ENCODE measurements around the gene ACVR1.

Gene ACVR1

GRCh38 chr2:157848213-157848612 is 27.9 kb downstream of the ACVR1 start:
- H3K36me3 ChIP-seq (ENCODE audit: low read depth): peaks cover 7% of the 10 kb centered on the region; the same call in 1 of the 2 replicates
- no peak overlapping the region for H3K27ac ChIP-seq (ENCODE audit: poor library complexity, severe bottlenecking)
- DNase-seq (ENCODE audit: low spot score) (no peak), ATAC-seq (ENCODE audit: low read depth) (no peak)
- H3K27me3 ChIP-seq (ENCODE audit: insufficient read depth, poor library complexity, severe bottlenecking): no peaks in the 10 kb centered on the region
- no peak for TF ChIP-seq CTCF (IDR thresholded peaks at IDR 0.05; ENCODE audit: poor library complexity, severe bottlenecking)
- H3K4me1 ChIP-seq (ENCODE audit: insufficient read depth, poor library complexity, severe bottlenecking): peaks cover 7% of the 10 kb centered on the region
- H3K4me3 ChIP-seq (ENCODE audit: severe bottlenecking): no peak overlapping the region
- H3K9me3 ChIP-seq (ENCODE audit: severe bottlenecking): no peaks in the 10 kb centered on the region

DNA sequence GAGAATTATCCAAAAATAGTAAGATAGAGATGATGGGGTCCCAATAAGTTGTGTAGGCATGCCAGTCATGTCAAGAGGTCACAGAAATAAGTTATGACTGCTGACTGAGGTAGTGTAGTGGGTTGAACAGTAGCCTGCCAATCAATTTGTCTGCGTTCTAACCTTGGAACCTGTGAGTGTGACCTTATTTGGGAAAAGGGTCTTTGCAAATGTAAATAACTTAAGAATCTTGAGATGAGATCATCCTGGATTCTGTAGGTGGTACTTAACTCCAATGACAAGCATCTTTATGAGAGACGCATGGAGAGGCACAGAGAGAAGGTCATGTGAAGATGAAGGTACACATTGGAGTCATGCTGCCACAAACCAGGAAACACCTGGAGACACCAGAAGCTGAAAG is 31.0 kb downstream of the ACVR1 start:
- Histone ChIP-seq H3K9me3 (ENCODE audit: severe bottlenecking) (no peaks in the 10 kb centered on the region), H3K4me3 (ENCODE audit: severe bottlenecking) (no peak overlapping the region), H3K4me1 (ENCODE audit: insufficient read depth, poor library complexity, severe bottlenecking) (peaks cover 6% of the 10 kb centered on the region), H3K36me3 (ENCODE audit: low read depth) (peaks cover 7% of the 10 kb centered on the region; the same call in 1 of the 2 replicates), H3K27ac (ENCODE audit: poor library complexity, severe bottlenecking) (no peak overlapping the region), H3K27me3 (ENCODE audit: insufficient read depth, poor library complexity, severe bottlenecking) (no peaks in the 10 kb centered on the region)
- TF ChIP-seq CTCF (IDR thresholded peaks at IDR 0.05; ENCODE audit: poor library complexity, severe bottlenecking): no peak
- no peak for ATAC-seq (ENCODE audit: low read depth)
- DNase-seq (ENCODE audit: low spot score): no peak

- TF ChIP-seq CTCF (IDR thresholded peaks at IDR 0.05; ENCODE audit: poor library complexity, severe bottlenecking): no peak
- no peak overlapping the region for H3K27ac ChIP-seq (ENCODE audit: poor library complexity, severe bottlenecking)
- H3K36me3 ChIP-seq (ENCODE audit: low read depth): peaks cover 4% of the 10 kb centered on the region; the same call in 1 of the 2 replicates
- H3K27me3 ChIP-seq (ENCODE audit: insufficient read depth, poor library complexity, severe bottlenecking): no peaks in the 10 kb centered on the region
- H3K4me1 ChIP-seq (ENCODE audit: insufficient read depth, poor library complexity, severe bottlenecking): peaks cover 8% of the 10 kb centered on the region
- no peak overlapping the region for H3K4me3 ChIP-seq (ENCODE audit: severe bottlenecking)
- no peaks in the 10 kb centered on the region for H3K9me3 ChIP-seq (ENCODE audit: severe bottlenecking)
- no peak for DNase-seq (ENCODE audit: low spot score)
- no peak for ATAC-seq (ENCODE audit: low read depth)
Observed at GRCh38 chr2:157843935-157844334, 32.2 kb downstream of the ACVR1 start.

GRCh38 chr2:157843081-157843480 is 33.0 kb downstream of the ACVR1 start:
- DNase-seq (ENCODE audit: low spot score): no peak
- H3K36me3 ChIP-seq (ENCODE audit: low read depth): no peaks in the 10 kb centered on the region
- no peaks in the 10 kb centered on the region for H3K9me3 ChIP-seq (ENCODE audit: severe bottlenecking)
- no peak for ATAC-seq (ENCODE audit: low read depth)
- H3K27me3 ChIP-seq (ENCODE audit: insufficient read depth, poor library complexity, severe bottlenecking): no peaks in the 10 kb centered on the region
- TF ChIP-seq CTCF (IDR thresholded peaks at IDR 0.05; ENCODE audit: poor library complexity, severe bottlenecking): no peak
- no peak overlapping the region for H3K4me3 ChIP-seq (ENCODE audit: severe bottlenecking)
- no peak overlapping the region for H3K27ac ChIP-seq (ENCODE audit: poor library complexity, severe bottlenecking)
- H3K4me1 ChIP-seq (ENCODE audit: insufficient read depth, poor library complexity, severe bottlenecking): peaks cover 17% of the 10 kb centered on the region

- DNase-seq (ENCODE audit: low spot score): no peak
- ATAC-seq (ENCODE audit: low read depth): no peak
- H3K9me3 ChIP-seq (ENCODE audit: severe bottlenecking): no peaks in the 10 kb centered on the region
- TF ChIP-seq CTCF (IDR thresholded peaks at IDR 0.05; ENCODE audit: poor library complexity, severe bottlenecking): no peak
- no peaks in the 10 kb centered on the region for H3K27me3 ChIP-seq (ENCODE audit: insufficient read depth, poor library complexity, severe bottlenecking)
- no peak overlapping the region for H3K4me3 ChIP-seq (ENCODE audit: severe bottlenecking)
- peaks cover 23% of the 10 kb centered on the region for H3K4me1 ChIP-seq (ENCODE audit: insufficient read depth, poor library complexity, severe bottlenecking)
- H3K36me3 ChIP-seq (ENCODE audit: low read depth): peaks cover 5% of the 10 kb centered on the region; the same call in 1 of the 2 replicates
- no peak overlapping the region for H3K27ac ChIP-seq (ENCODE audit: poor library complexity, severe bottlenecking)
Observed at GRCh38 chr2:157842106-157842879, 33.8 kb downstream of the ACVR1 start.
